ENCODE results near the gene YJU2.

The YJU2 gene

GRCh38 chr19:4278010-4278409, 31.1 kb downstream of the YJU2 start:
- H2AFZ ChIP-seq (ENCODE audit: insufficient read depth, low read length, poor library complexity): no peak overlapping the region
- no peak overlapping the region for H3K23ac ChIP-seq (ENCODE audit: low read length)
- peak overlapping the region; percentile 64 for H2BK5ac ChIP-seq (ENCODE audit: low read depth, low read length, poor library complexity)
- WGBS (ENCODE audit: extremely low coverage, insufficient coverage, insufficient read length): no CpG with 5 or more reads among the region's 4 CpGs
- no peak overlapping the region for H3K4me3 ChIP-seq (ENCODE audit: low read depth, low read length)
- no peak overlapping the region for H2BK12ac ChIP-seq (ENCODE audit: low read length)
- H2BK120ac ChIP-seq (ENCODE audit: insufficient read depth, low read length, poor library complexity): peak overlapping the region; percentile 8
- no peak overlapping the region for H3K18ac ChIP-seq (ENCODE audit: low read length)
- peak overlapping the region; percentile 81 for H3K27ac ChIP-seq (ENCODE audit: low read depth, low read length)
- peaks cover 11 to 13% of the 10 kb centered on the region in 2 experiments for H3K4me1 ChIP-seq (ENCODE audit: control insufficient read depth in 1 of 2, insufficient read depth in 2 of 2, low read length in 2 of 2)
- H3K79me2 ChIP-seq (ENCODE audit: control insufficient read depth, insufficient read depth, low read length, poor library complexity): peaks cover 2% of the 10 kb centered on the region
- no peaks in the 10 kb centered on the region for H3K9me3 ChIP-seq (ENCODE audit: insufficient read depth, low read depth, low read length)
- no peak overlapping the region for H3K4ac ChIP-seq (ENCODE audit: low read depth, low read length)
- DNase-seq: no peak
- no peak overlapping the region for H4K12ac ChIP-seq (ENCODE audit: low read depth, low read length)
- no peak overlapping the region for H4K8ac ChIP-seq (ENCODE audit: low read depth, low read length)
- peak overlapping the region; percentile 58 for H3K4me2 ChIP-seq (ENCODE audit: low read length)
- no peak overlapping the region for H3K9ac ChIP-seq (ENCODE audit: low read length)
- H2AK5ac ChIP-seq (ENCODE audit: low read length): peak overlapping the region; percentile 39
- no peaks in the 10 kb centered on the region for H3K36me3 ChIP-seq (ENCODE audit: control insufficient read depth in 1 of 2, insufficient read depth in 2 of 2, low read length in 2 of 2)
- peak overlapping the region; percentile 53 for H3K14ac ChIP-seq (ENCODE audit: low read length)
- H3K79me1 ChIP-seq (ENCODE audit: low read length): peaks cover 10% of the 10 kb centered on the region
- peaks cover 8% of the 10 kb centered on the region for H3K27me3 ChIP-seq (ENCODE audit: insufficient read depth, low read length)
- peak overlapping the region; percentile 25 for H4K91ac ChIP-seq (ENCODE audit: low read depth, low read length)

DNA sequence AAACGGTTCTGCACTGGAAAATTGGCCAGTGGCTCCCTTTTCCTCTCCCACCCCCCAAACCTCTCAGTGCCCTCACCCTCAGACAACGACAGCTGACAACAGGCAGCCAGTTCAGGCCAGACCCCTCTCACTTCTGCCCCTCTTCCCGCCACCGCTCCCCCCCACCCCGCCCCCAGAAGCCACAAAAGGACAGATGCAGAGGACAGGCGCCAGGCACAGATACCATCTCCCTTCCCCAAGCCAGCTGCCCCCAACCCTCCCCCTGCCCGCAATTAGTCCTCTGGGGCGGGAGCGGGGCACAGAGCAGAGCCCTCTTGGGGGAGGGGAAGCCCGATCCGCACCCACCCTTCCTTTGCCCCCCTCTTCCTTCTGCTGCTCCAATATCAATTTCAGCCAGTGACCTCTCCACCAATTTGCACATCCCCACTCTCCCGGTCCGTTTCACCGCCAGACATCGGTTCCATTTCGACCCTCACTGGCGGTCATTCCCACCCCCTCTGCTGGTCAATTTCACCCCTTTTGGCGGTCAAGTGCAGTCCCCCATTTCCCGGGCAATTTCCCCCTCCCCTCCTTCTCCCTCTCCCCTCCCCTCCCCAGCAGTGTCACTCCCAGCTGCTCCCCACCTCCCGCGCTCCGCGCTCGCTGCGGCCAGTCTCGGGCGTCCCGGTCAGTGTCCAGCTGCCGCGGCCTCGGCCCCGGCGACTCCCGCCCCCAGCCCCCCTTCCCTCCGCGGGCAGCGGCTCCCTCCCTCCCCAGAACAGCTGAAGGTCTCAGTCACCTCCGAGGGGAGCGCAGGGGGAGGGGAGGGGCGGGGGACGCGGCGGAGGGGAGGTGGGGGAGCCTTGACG, 31.8 kb downstream of the YJU2 start, which contains the start of gene SHD:
TSS of gene SHD (plus strand) at position 848 of the 848 bp plus-strand sequence. CDS start 798 bp downstream, outside the sequence.
- peak within 1 kb of the TSS; percentile 15 for H2BK12ac ChIP-seq (ENCODE audit: low read length)
- peaks cover 11 to 13% of the 10 kb centered on the region in 2 experiments for H3K4me1 ChIP-seq (ENCODE audit: control insufficient read depth in 1 of 2, insufficient read depth in 2 of 2, low read length in 2 of 2)
- peak within 1 kb of the TSS; percentile 81 for H3K27ac ChIP-seq (ENCODE audit: low read depth, low read length)
- peak within 1 kb of the TSS; percentile 82 for H3K14ac ChIP-seq (ENCODE audit: low read length)
- H3K18ac ChIP-seq (ENCODE audit: low read length): peak within 1 kb of the TSS; percentile 22
- H3K9me3 ChIP-seq (ENCODE audit: insufficient read depth, low read depth, low read length): no peaks in the 10 kb centered on the region
- H2BK5ac ChIP-seq (ENCODE audit: low read depth, low read length, poor library complexity): peak within 1 kb of the TSS; percentile 64
- H3K36me3 ChIP-seq (ENCODE audit: control insufficient read depth in 1 of 2, insufficient read depth in 2 of 2, low read length in 2 of 2): no peaks in the 10 kb centered on the region
- H4K8ac ChIP-seq (ENCODE audit: low read depth, low read length): peak within 1 kb of the TSS; percentile 84
- peak within 1 kb of the TSS; percentile 90 for H4K91ac ChIP-seq (ENCODE audit: low read depth, low read length)
- no CpG with 5 or more reads among the region's 44 CpGs for WGBS (ENCODE audit: extremely low coverage, insufficient coverage, insufficient read length)
- H4K12ac ChIP-seq (ENCODE audit: low read depth, low read length): no peak within 1 kb of the TSS
- peak within 1 kb of the TSS; percentile 63 for H2BK120ac ChIP-seq (ENCODE audit: insufficient read depth, low read length, poor library complexity)
- peak within 1 kb of the TSS; percentile 63 for H3K4me3 ChIP-seq (ENCODE audit: low read depth, low read length)
- H2AFZ ChIP-seq (ENCODE audit: insufficient read depth, low read length, poor library complexity): peak within 1 kb of the TSS; percentile 48
- no peak within 1 kb of the TSS for H3K9ac ChIP-seq (ENCODE audit: low read length)
- H3K27me3 ChIP-seq (ENCODE audit: insufficient read depth, low read length): peaks cover 8% of the 10 kb centered on the region
- DNase-seq: no peak
- H3K79me2 ChIP-seq (ENCODE audit: control insufficient read depth, insufficient read depth, low read length, poor library complexity): peaks cover 2% of the 10 kb centered on the region
- H3K23ac ChIP-seq (ENCODE audit: low read length): no peak within 1 kb of the TSS
- peaks cover 10% of the 10 kb centered on the region for H3K79me1 ChIP-seq (ENCODE audit: low read length)
- peak within 1 kb of the TSS; percentile 78 for H3K4ac ChIP-seq (ENCODE audit: low read depth, low read length)
- peak within 1 kb of the TSS; percentile 44 for H2AK5ac ChIP-seq (ENCODE audit: low read length)
- peak within 1 kb of the TSS; percentile 97 for H3K4me2 ChIP-seq (ENCODE audit: low read length)

GRCh38 chr19:4279267-4279529, 32.3 kb downstream of the YJU2 start:
- peak overlapping the region; percentile 90 for H4K91ac ChIP-seq (ENCODE audit: low read depth, low read length)
- peak overlapping the region; percentile 82 for H3K14ac ChIP-seq (ENCODE audit: low read length)

DNA sequence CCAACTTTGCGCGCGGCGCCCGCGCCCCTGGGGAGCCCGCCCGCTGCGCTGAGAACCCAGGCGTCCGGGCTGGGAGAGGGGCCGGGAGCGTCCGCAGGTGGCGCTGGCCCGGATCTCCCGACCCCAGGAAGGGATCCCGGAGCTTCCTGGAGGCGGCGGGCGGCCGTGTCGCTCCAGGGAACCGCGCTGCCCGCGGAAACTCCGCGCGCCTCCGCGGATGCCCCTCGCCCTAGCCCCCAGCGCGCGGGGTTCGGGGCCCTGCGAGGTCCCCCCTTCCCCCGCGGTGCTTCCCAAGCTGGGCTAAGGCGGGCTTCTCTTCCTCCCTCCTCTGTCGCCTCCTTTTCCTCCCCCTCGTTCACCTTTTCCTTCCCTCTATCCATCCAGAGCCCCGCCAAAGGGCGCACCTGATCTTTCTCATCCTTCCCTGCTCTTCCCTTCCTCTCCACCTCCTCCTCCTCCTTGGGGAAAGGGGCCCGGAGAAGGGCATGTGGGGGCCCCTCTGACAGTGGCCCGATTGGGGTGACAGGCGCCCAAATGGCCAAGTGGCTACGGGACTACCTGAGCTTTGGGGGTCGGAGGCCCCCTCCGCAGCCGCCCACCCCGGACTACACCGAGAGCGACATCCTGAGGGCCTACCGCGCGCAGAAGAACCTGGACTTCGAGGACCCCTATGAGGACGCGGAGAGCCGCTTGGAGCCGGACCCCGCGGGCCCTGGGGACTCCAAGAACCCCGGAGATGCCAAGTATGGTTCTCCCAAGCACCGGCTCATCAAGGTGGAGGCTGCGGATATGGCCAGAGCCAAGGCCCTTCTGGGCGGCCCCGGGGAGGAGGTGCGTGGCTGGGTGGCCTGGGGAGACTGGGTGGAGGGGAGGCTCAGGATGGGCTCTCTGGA, 32.9 kb downstream of the YJU2 start:
- Histone ChIP-seq H4K8ac (ENCODE audit: low read depth, low read length) (peak overlapping the region; percentile 84), H2BK120ac (ENCODE audit: insufficient read depth, low read length, poor library complexity) (peak overlapping the region; percentile 63), H3K27me3 (ENCODE audit: insufficient read depth, low read length) (peaks cover 8% of the 10 kb centered on the region), H4K91ac (ENCODE audit: low read depth, low read length) (peak overlapping the region; percentile 90), H3K23ac (ENCODE audit: low read length) (no peak overlapping the region), H3K14ac (ENCODE audit: low read length) (peak overlapping the region; percentile 82), H3K27ac (ENCODE audit: low read depth, low read length) (no peak overlapping the region), H3K4me1 (ENCODE audit: control insufficient read depth in 1 of 2, insufficient read depth in 2 of 2, low read length in 2 of 2) (peaks cover 11 to 13% of the 10 kb centered on the region in 2 experiments), H3K4me3 (ENCODE audit: low read depth, low read length) (peak overlapping the region; percentile 45), H3K9ac (ENCODE audit: low read length) (no peak overlapping the region), H3K9me3 (ENCODE audit: insufficient read depth, low read depth, low read length) (no peaks in the 10 kb centered on the region), H3K36me3 (ENCODE audit: control insufficient read depth in 1 of 2, insufficient read depth in 2 of 2, low read length in 2 of 2) (no peaks in the 10 kb centered on the region), H2AFZ (ENCODE audit: insufficient read depth, low read length, poor library complexity) (peak overlapping the region; percentile 48), H3K4ac (ENCODE audit: low read depth, low read length) (peak overlapping the region; percentile 78), H3K79me1 (ENCODE audit: low read length) (peaks cover 10% of the 10 kb centered on the region), H2AK5ac (ENCODE audit: low read length) (peak overlapping the region; percentile 44), H2BK5ac (ENCODE audit: low read depth, low read length, poor library complexity) (peak overlapping the region; percentile 47), H2BK12ac (ENCODE audit: low read length) (peak overlapping the region; percentile 15), H3K4me2 (ENCODE audit: low read length) (peak overlapping the region; percentile 97), H3K18ac (ENCODE audit: low read length) (peak overlapping the region; percentile 22), H4K12ac (ENCODE audit: low read depth, low read length) (no peak overlapping the region), H3K79me2 (ENCODE audit: control insufficient read depth, insufficient read depth, low read length, poor library complexity) (peaks cover 2% of the 10 kb centered on the region)
- DNase-seq: no peak
- no CpG with 5 or more reads among the region's 71 CpGs for WGBS (ENCODE audit: extremely low coverage, insufficient coverage, insufficient read length)

More at GRCh38 chr19:4279267-4279529, 32.3 kb downstream of the YJU2 start:
- Histone ChIP-seq H3K36me3 (ENCODE audit: control insufficient read depth in 1 of 2, insufficient read depth in 2 of 2, low read length in 2 of 2) (no peaks in the 10 kb centered on the region), H3K79me1 (ENCODE audit: low read length) (peaks cover 10% of the 10 kb centered on the region), H4K12ac (ENCODE audit: low read depth, low read length) (no peak overlapping the region), H3K27me3 (ENCODE audit: insufficient read depth, low read length) (peaks cover 8% of the 10 kb centered on the region), H3K27ac (ENCODE audit: low read depth, low read length) (no peak overlapping the region), H2AFZ (ENCODE audit: insufficient read depth, low read length, poor library complexity) (peak overlapping the region; percentile 48), H3K79me2 (ENCODE audit: control insufficient read depth, insufficient read depth, low read length, poor library complexity) (peaks cover 2% of the 10 kb centered on the region), H3K18ac (ENCODE audit: low read length) (peak overlapping the region; percentile 21), H3K4ac (ENCODE audit: low read depth, low read length) (peak overlapping the region; percentile 78), H3K4me3 (ENCODE audit: low read depth, low read length) (peak overlapping the region; percentile 45), H3K4me2 (ENCODE audit: low read length) (peak overlapping the region; percentile 97), H2AK5ac (ENCODE audit: low read length) (peak overlapping the region; percentile 44), H4K8ac (ENCODE audit: low read depth, low read length) (peak overlapping the region; percentile 84), H3K9ac (ENCODE audit: low read length) (no peak overlapping the region), H3K9me3 (ENCODE audit: insufficient read depth, low read depth, low read length) (no peaks in the 10 kb centered on the region), H2BK120ac (ENCODE audit: insufficient read depth, low read length, poor library complexity) (peak overlapping the region; percentile 63), H3K23ac (ENCODE audit: low read length) (no peak overlapping the region), H3K4me1 (ENCODE audit: control insufficient read depth in 1 of 2, insufficient read depth in 2 of 2, low read length in 2 of 2) (peaks cover 11 to 13% of the 10 kb centered on the region in 2 experiments), H2BK12ac (ENCODE audit: low read length) (peak overlapping the region; percentile 15), H2BK5ac (ENCODE audit: low read depth, low read length, poor library complexity) (peak overlapping the region; percentile 47)
- no CpG with 5 or more reads among the region's 30 CpGs for WGBS (ENCODE audit: extremely low coverage, insufficient coverage, insufficient read length)
- DNase-seq: no peak
